ENCODE measurements around the gene ZNF431.
"Not testable (repeated sequence)": the region's sequence is repeated elsewhere in the genome, so short reads cannot be mapped to it uniquely, and the experiment has no call there.

Gene ZNF431

DNA sequence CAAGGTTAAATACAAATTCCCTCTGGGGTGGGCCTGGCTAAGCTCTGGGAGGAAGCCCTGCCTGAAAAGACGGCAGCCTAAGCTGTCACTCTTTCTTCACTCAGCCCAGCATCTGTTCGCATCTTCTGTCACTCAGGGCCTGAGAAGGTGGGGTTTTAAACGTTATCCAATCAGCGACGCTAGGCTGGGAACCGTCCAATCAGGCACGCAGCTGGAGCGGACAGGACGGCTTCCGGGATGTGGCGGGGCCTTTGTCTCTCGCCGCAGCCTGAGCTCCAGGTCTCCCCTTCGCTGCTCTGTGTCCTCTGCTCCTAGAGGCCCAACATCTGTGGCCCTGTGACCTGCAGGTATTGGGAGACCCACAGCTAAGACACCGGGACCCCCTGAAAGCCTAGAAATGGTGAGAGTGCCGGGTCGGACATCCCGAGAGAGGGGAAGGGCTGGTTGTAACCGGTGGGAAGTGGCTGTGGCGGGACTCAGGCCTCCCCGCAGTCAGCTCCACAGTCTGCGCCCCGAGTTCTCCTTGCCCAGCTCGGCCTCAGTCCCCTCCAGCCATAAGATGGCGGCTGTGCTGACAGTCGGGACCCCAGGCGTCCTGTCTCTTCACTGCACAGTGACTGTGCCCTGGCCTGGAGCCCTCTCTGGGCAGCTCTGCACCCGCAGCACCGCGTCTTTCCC lies at the start of gene ZNF431:
Gene ZNF431, plus strand, starts transcription at position 254 of the 678 bp plus-strand sequence. Its CDS starts 144 bp downstream, at position 398.
- DNase-seq (ENCODE audit: low read depth), result peak; percentile 88

DNA sequence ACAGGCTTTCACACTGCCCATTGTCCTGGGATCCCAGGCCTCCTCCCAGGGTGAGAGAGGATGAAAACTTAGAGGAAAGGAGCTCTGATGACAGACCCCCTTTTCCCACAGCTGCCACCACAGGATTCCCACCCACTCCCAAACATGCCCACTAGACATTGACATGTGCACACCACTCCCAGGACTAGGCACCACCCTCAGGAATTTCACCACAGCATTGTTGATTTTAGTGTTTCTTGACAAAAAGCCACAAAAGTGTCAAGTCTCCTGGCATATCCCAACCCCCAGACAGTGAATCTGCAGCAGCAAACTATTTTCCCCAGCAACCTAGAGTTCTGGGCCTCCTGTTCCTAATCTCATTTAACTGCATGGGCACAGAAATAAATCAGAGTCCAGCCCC lies 49.7 kb upstream of the ZNF431 start:
- DNase-seq (ENCODE audit: low read depth), result no peak

DNA sequence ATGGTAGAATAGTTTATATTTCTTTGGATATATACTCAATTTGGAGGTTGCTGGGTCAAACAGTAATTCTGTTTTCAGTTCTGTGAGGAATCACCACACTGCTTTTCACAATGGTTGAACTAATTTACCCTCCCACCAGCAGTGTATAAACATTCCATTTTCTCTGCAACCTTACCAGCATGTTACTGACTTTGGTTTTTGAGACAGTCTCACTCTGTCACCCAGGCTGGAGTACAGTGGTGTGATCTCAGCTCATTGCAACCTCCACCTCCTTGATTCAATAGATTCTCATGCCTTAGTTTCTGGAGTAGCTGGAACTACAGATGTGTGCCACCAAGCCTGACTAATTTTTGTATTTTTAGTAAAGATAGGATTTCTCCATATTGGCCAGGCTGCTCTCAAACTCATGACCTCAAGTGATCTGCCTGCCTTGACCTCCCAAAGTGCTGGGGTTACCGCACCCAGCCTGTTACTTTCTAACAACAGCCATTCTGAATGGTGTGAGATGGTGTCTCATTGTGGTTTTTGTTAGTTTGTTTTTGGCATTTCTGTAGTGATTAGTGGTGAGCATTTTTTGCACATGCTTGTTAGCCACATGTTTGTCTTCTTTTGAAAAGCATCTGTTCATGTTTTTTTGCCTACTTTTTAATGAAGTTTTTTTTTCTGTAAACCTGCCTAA lies 47.4 kb upstream of the ZNF431 start:
- DNase-seq (ENCODE audit: low read depth), result no peak

DNA sequence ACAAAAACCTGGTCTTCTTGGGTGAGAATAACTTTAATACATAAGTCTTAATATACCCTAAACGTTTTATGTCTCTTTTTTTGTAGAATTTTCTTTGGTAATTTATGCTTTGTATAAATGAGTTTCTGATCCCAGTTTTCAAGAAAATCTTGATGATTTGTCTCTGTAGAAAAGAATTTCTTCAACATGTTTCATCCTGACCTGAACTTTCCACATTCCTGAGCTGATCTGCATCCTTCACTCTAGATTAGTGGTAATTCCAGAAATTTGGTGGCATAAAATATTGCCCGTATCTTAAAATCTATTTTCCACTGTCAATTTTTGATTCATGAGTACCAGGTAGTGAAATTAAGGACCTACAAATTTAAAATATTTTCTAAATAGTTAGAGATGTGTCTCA lies 43.5 kb upstream of the ZNF431 start:
- DNase-seq (ENCODE audit: low read depth), result no peak

DNA sequence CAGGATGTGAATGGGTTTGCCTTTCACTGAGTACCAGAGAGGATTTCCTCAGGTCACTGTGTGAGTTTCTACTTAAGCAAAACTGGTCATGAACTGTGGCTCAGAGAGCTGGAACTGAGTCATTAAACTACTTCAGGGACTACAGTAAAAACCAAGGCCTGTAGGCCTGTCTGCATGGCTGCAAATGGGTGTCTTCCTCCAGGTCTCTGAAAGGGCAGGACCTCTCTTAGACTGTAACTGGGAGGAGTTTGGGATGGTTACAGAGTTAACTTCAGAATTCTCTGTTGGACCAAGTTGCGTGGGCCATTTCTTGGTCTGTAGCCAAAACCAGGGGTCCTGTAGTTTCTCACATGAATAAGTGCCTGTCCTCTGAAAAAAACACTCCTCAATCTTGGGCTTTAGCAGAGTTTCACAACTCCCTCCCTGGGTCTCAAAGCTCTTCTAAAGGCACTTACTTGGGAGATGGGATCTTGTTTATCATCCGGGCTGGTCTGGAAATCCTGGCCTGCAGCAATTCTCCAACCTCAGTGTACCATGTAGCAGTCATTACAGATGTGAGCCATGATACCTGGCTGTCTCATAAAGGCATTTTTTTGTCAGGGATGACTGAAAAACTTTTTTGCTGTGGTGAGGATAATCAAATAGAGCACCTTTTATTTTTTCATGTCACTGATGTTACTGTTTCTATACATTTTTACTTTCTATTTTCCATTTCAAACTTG lies 40.2 kb upstream of the ZNF431 start:
- DNase-seq (ENCODE audit: low read depth), result no peak

DNA sequence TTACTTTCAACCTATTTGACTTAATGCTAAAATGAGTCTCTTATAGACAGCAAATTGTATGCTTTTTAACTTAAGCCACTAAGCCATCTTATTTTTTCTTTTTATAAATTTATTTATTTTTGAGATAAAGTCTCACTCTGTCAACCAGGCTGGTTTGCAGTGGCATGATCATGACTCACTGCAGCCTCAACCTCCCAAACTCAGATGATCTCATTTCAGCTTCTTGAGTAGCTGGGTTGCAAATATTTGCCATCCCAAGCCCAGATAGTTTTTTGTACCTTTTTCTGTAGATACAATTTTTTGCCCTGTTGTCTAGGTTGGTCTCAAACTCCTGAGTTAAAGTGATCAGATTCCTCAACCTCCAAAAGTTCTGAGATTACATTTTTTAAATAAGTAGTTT lies 32.7 kb upstream of the ZNF431 start:
- DNase-seq (ENCODE audit: low read depth), result no peak

DNA sequence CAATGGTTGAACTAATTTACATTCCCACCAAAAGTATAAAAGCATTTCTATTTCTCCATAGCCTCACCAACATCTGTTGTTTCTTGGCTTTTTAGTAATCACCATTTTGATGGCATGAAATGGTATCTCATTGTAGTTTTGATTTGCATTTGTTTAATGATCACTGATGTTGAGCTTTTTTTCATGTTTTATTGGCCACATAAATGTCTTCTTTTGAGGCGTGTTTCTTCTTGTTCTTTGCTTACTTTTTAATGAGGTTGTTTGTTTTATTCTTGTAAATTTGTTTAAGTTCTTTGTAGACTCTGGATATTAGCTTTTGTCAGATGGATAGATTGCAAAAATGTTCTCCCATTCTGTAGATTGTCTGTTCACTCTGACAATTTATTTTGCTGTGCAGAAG lies 31.7 kb upstream of the ZNF431 start:
- DNase-seq (ENCODE audit: low read depth), result no peak

DNA sequence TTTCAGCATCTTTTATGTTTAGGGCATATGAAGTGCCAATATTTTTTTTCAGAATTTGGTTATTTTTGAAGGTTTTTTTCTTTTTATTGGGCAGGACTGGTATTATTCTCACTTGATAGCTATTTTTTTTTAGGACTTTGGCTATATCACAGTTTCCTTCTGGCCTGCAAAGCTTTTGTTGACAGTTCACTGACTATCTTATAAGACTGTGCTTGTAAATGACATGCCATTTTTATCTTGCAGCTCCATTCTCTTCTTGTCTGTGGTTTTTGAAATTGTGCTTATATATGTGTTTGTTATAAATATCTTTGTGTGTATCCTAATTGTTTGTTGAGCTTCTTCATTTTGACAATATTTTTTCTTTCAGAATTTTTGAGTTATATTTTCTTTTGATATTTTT lies 26.4 kb upstream of the ZNF431 start:
- DNase-seq (ENCODE audit: low read depth), result no peak

DNA sequence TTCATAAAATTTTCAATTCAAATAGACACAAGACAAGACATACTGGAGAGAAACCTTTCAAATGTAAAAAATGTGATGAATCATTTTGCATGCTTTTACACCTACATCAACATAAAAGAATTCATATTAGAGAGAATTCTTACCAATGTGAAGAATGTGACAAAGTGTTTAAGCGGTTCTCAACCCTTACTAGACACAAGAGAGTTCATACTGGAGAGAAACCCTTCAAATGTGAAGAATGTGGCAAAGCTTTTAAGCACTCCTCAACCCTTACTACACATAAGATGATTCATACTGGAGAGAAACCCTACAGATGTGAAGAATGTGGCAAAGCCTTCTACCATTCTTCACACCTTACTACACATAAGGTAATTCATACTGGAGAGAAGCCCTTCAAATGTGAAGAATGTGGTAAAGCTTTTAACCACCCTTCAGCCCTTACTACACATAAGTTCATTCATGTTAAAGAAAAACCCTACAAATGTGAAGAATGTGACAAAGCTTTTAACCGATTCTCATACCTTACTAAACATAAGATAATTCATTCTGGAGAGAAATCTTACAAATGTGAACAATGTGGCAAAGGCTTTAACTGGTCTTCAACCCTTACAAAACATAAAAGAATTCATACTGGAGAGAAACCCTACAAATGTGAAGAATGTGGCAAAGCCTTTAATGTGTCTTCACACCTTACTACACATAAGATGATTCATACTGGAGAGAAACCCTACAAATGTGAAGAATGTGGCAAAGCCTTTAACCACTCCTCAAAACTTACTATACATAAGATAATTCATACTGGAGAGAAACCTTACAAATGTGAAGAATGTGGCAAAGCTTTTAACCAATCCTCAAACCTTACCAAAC lies 24.6 kb upstream of the ZNF431 start:
- no peak for DNase-seq (ENCODE audit: low read depth)

DNA sequence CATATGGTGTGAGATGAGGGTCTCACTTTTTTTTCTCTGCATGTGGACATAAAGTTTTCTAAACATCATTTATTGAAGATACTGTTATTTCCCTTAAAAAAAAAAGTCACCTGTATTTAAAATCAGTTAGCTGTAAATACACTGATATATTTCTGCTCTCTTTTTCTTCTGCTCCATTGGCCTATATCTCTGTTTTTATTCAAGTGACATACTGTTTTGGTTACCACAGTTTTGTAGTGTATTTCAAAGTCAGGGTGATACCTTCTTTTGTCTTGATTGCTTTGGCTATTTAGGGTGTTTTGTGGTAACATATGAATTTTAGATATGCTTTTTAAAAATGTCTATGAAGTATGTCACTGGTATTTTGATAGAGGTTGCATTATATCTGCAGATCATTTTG lies 15.8 kb upstream of the ZNF431 start:
- DNase-seq (ENCODE audit: low read depth), result no peak

DNA sequence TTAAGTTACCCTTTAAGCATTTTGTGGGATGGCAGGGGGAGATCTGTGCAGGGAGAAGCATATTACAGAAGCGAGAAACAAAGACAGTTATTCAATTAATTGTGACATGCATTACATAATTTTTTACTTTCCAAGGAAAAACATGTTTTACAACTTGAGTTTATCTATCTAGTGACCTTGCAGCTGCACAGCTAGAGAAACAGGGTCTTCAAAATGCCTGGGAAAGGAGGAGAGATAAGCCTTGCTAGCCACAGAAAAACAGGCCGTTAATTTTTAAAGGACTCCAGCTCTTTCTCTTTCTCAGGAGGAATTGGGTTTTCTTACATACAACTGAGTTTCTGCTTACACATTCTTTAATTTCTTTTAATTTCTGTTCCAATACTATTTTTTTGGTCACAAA lies 14.8 kb upstream of the ZNF431 start:
- no peak for DNase-seq (ENCODE audit: low read depth)

DNA sequence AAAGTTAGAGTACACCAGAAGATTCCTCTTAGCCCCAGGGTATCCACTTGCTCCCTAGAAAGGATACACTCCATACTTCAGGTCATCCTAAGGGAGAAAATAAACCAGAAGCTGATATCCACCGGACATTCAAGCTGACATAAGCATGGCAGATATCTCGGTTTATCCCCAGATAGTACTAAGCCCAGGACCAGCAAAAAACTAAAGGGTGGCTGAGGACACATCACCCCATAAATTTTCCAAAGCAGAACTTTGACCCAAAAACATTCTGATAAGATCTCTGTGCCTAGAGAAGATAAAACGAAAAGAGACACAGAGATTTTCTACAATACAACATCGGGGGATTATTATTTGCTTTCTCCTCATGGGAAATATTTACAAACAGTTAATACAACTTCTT lies 13.9 kb upstream of the ZNF431 start:
- no peak for DNase-seq (ENCODE audit: low read depth)

DNA sequence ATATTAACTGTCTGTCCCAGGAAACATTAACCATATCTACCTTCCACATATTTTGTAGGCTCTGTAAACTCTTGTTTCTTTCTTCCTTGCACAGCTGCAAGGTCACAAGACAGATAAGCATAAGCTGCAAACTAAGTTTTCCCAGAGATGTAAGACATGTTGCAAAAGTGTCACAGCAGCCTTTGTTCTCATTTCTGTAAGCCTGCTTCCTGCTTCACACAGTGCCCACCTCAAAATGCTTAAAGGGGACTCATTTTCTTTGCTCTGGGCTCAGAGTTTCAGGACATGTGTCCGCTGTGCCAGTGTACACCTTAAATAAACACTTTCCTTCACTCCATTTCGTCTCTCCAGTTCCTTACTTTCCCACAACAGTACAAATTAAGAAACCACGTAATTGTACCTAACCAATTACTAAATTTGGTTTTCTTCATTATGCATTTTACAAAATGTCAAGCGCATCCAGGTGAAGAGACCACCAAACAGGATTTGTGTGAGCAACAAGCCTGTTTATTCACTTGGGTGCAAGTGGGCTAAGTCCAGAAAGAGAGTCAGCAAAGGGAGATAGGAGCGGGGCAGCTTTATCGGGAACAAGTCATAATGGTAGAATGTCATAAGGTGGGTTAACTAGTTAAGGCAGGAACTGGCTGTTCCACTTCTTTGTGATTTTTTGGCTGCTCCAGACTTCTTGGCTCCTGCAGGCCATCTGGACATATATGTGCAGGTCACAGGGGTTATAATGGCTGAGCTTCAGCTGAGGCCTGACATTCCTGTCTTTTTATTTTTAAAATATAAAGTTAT lies 12.7 kb upstream of the ZNF431 start:
- DNase-seq (ENCODE audit: low read depth), result no peak

DNA sequence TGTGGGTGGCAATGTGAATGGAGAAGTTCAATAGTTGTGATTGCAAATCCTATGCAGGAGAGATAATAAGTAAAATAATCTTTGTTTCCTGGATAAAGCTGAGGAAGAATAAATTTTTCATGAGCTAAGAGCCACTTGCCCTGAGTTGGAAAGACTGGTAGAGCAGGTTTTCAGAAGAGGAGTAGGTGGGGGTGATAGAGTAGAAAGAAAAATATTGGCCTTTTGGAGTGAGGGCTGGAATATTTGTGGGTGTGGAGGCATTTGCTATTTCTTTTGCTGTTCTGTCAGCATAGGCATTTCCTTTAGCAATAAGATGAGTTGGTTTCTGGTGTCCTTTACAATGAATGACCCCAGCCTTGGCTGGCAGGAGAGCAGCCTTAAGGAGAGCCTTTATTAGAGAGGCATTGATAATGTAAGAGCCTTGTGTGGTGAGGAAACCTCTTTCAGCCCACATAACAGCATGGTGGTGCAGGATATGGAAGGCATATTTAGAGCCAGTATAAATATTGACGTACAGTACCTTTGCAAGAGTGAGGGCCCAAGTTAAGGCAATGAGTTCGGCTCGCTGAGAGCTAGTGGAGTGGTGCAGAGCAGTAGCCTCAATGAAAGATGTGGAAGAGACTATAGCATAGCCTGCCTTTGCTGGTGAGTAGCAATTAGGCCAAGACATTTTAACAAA lies 11.6 kb upstream of the ZNF431 start:
- no peak for DNase-seq (ENCODE audit: low read depth)

DNA sequence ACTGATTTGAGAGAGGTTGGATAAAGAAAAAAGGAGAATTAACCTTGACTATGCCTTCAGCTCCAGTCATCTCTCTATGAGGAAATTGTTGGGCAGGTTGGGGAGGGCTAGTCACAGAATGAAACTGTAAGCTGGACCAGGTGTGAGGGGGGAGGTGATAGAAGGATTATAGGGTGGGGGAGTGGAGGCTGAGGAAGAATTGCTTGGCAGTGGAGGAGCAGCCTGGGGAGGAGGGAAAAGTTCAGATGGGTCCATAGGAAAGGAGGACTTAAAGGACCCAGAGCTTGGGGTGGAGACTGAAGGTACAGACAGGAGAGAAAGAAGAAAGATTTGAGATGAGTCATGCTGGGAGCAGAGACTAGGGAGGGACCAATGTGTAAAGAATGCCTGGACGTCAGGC lies 8.2 kb upstream of the ZNF431 start:
- DNase-seq (ENCODE audit: low read depth), result no peak

DNA sequence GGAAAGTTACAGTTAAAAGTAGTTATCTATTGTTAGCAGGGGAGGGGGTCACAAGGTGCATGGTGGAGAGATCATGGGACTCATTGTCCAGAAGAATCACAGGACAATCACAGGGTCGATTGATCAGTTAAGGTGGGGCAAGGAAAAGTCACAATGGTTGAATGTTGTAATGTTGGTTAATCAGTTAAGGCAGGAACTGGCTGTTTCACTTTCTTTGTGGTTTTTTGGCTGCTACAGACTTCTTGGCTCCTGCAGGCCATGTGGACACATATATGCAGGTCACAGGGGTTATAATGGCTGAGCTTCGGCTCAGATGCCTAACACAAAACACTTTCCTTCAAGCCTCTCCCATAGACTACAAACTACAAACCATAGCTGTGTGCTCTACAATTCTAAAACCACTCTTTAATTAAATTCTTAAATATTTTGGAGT lies 6.9 kb upstream of the ZNF431 start:
- no peak for DNase-seq (ENCODE audit: low read depth)

DNA sequence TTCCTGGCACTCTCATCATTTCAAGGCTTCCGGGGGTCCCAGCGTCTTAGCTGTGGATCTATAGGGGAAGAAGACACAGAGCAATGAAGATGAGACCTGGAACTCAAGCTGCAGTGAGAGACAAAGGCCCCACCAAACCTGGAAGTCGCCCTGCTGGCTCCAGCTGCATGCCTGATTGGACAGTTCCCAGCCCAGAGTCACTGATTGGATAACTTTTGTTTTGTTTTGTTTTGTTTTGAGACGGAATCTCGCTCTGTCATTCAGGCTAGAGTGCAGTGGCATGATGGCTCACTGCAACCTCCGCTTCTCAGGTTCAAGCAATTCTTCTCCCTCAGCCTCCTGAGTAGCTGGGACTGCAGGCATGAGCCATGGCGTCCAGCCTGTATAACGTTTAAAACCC lies 6.4 kb upstream of the ZNF431 start:
- DNase-seq (ENCODE audit: low read depth), result no peak

DNA sequence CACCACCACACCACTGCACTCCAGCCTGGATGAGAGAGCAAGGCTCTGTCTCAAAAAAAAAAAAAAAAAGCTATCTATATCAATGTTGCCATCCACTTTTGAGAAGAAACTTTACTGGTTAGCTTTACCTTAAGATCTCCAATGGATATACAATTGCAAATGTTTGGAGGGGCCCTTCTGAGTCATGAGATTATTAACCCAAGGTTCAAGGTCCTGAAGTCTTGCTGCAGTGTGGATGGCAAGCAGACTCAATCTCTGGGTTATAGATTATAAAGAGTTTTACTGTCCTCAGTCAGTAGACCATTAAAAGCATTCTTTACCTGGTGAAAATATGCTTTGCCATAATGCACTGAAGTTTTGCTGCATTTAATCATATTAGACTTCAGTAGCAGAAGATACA lies 3.7 kb upstream of the ZNF431 start:
- DNase-seq (ENCODE audit: low read depth), result no peak

DNA sequence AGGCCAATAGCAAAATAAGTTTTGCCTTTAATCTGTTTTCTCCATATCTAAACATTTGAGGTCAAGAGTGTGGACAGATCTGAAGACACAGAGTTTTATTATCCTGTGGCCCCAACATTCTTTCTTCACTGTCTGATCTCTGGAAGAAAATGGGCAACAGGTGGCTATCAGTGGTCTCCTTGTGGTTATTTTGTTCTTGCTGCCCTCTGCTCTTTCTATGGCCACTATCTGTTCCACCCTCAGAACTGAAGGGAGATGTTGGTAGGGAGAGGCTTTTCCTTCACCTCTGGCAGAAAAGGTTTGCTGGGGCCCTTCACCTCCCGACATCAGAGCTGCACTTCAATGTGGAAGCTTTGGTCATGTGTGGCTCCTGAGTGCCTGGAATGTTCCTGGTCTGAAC lies 834 bp upstream of the ZNF431 start:
- not testable (repeated sequence) for DNase-seq (ENCODE audit: low read depth)

DNA sequence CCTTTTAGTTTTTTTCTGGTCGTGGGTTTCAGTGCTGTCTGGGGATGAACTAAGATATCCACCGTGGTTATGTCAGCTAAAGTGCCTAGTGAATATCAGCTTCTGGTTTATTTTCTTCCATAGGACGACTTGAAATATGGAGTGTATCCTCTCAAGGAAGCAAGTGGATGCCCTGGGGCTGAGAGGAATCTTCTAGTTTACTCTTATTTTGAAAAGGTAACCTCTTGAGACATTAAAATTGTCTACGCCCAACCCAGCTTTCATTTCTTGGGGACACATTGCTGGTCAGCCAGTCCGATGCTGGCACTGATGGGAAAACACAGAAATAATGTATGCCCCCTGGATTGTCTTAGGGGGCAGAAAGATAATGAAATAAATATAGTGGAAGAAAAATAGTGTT lies 1.6 kb downstream of the ZNF431 start:
- no peak for DNase-seq (ENCODE audit: low read depth)

DNA sequence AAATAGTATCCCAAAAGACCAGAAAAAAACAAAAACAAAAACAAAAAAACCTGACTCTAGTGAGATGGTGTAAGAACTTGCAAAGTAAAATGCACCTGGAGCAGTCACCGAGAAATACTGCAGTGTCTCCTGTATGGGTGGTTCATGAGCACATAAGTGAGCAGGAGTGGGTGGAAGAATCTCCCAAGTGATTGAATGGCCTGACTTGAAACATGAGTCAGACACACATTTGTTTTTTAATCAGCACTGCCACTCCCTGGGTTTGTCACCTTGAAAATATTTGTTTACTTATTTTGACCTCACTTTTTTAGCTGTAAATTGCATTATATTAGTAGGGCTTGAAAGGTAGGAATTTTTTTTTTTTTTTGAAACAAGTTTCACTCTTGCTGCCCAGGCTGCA lies 2.0 kb downstream of the ZNF431 start:
- DNase-seq (ENCODE audit: low read depth), result no peak
